Endothelial cell (in vitro differentiated cells): ENCODE data around the gene NANOS2. TPM values are rescaled to one million over a fixed set of nuclear protein-coding genes. Genes with fewer than 3 reads are reported as not detected.

Source experiments
- DNase-seq: peaks from one replicate; pipeline ENCODE4 v3.0.0; 2021; ENCODE audit warnings: low spot score
- H3K27ac Mint-ChIP-seq: one replicate; pipeline ENCODE4 v1.8.0; 2021; ENCODE audit warnings: mixed read lengths, inconsistent platforms; ENCODE audit not compliant: unreplicated experiment
- H3K27me3 Mint-ChIP-seq: one replicate; pipeline ENCODE4 v1.8.0; 2021; ENCODE audit warnings: mild to moderate bottlenecking, moderate library complexity, mixed read lengths, inconsistent platforms; ENCODE audit not compliant: unreplicated experiment
- H3K36me3 Mint-ChIP-seq: one replicate; pipeline ENCODE4 v1.8.0; 2021; ENCODE audit warnings: mild to moderate bottlenecking, low read depth, mixed read lengths, inconsistent platforms; ENCODE audit not compliant: unreplicated experiment
- H3K4me1 Mint-ChIP-seq: one replicate; pipeline ENCODE4 v1.8.0; 2021; ENCODE audit warnings: mild to moderate bottlenecking, mixed read lengths, inconsistent platforms; ENCODE audit not compliant: unreplicated experiment
- H3K4me3 Mint-ChIP-seq: one replicate; pipeline ENCODE4 v1.8.0; 2021; ENCODE audit warnings: mild to moderate bottlenecking, mixed read lengths, inconsistent platforms; ENCODE audit not compliant: unreplicated experiment
- H3K9me3 Mint-ChIP-seq: one replicate; pipeline ENCODE4 v1.8.0; 2021; ENCODE audit warnings: mixed read lengths, inconsistent platforms; ENCODE audit not compliant: unreplicated experiment
- CTCF ChIP-seq: fragments of 200-600 bp; sonication (generic); IDR thresholded peaks from one replicate; pipeline ENCODE4 v1.5.0; 2021; ENCODE audit warnings: antibody characterized with exemption; ENCODE audit not compliant: unreplicated experiment
- total RNA-seq: library from RNA; stranded (reverse); fragmentation: NEBNext Ultra II Directional; extraction: Animal tissue kit (Norgen Biotek cat#: 25700); gene quantifications from one replicate; pipeline ENCODE4 v1.2.1, GENCODE V29; 2021; ENCODE audit not compliant: unreplicated experiment

NANOS2 gene
- total RNA-seq, 1 donor from 2014 or later, result not detected

GRCh38 chr19:45919678-45920077 is 5.1 kb upstream of the NANOS2 start:
- DNase-seq, result no peak
- Mint-ChIP-seq H3K4me3 (no peak overlapping the region), H3K9me3 (no peaks in the 10 kb centered on the region), H3K27ac (no peak overlapping the region), H3K36me3 (no peaks in the 10 kb centered on the region), H3K27me3 (no peaks in the 10 kb centered on the region), H3K4me1 (peaks cover 14% of the 10 kb centered on the region)
- TF ChIP-seq CTCF, result no peak

GRCh38 chr19:45918721-45919120 is 4.1 kb upstream of the NANOS2 start:
- H3K36me3 Mint-ChIP-seq, result no peaks in the 10 kb centered on the region
- H3K4me1 Mint-ChIP-seq, result peaks cover 14% of the 10 kb centered on the region
- no peak overlapping the region for H3K27ac Mint-ChIP-seq
- no peak for TF ChIP-seq CTCF
- H3K9me3 Mint-ChIP-seq, result no peaks in the 10 kb centered on the region
- H3K4me3 Mint-ChIP-seq, result no peak overlapping the region
- no peak for DNase-seq
- no peaks in the 10 kb centered on the region for H3K27me3 Mint-ChIP-seq

- Mint-ChIP-seq H3K27me3 (no peaks in the 10 kb centered on the region), H3K27ac (no peak overlapping the region), H3K4me3 (no peak overlapping the region), H3K9me3 (no peaks in the 10 kb centered on the region), H3K4me1 (peaks cover 14% of the 10 kb centered on the region), H3K36me3 (no peaks in the 10 kb centered on the region)
- no peak for TF ChIP-seq CTCF
- DNase-seq, result no peak
Measured at GRCh38 chr19:45917421-45918091, 3.0 kb upstream of the NANOS2 start.

GRCh38 chr19:45911291-45911690 is 3.3 kb downstream of the NANOS2 start:
- no peak for DNase-seq
- no peak overlapping the region for H3K4me3 Mint-ChIP-seq
- no peak overlapping the region for H3K27ac Mint-ChIP-seq
- TF ChIP-seq CTCF, result no peak
- no peaks in the 10 kb centered on the region for H3K36me3 Mint-ChIP-seq
- H3K4me1 Mint-ChIP-seq, result peaks cover 9% of the 10 kb centered on the region
- peaks cover 2% of the 10 kb centered on the region for H3K27me3 Mint-ChIP-seq
- H3K9me3 Mint-ChIP-seq, result no peaks in the 10 kb centered on the region

- H3K4me3 Mint-ChIP-seq, result no peak overlapping the region
- no peaks in the 10 kb centered on the region for H3K9me3 Mint-ChIP-seq
- TF ChIP-seq CTCF, result no peak
- no peak for DNase-seq
- H3K36me3 Mint-ChIP-seq, result no peaks in the 10 kb centered on the region
- peaks cover 4% of the 10 kb centered on the region for H3K27me3 Mint-ChIP-seq
- no peak overlapping the region for H3K27ac Mint-ChIP-seq
- peaks cover 10% of the 10 kb centered on the region for H3K4me1 Mint-ChIP-seq
Measured at GRCh38 chr19:45908956-45909355, 5.6 kb downstream of the NANOS2 start.
